ENCODE data around the gene TGFBI. TPM values are rescaled to one million over a fixed set of nuclear protein-coding genes. Genes with fewer than 3 reads are reported as not detected.

The TGFBI gene
- 100 to 1,000 TPM; 216 to 843 (median 339) TPM for polyA plus RNA-seq (ENCODE audit: insufficient read length in 4 of 4)

DNA sequence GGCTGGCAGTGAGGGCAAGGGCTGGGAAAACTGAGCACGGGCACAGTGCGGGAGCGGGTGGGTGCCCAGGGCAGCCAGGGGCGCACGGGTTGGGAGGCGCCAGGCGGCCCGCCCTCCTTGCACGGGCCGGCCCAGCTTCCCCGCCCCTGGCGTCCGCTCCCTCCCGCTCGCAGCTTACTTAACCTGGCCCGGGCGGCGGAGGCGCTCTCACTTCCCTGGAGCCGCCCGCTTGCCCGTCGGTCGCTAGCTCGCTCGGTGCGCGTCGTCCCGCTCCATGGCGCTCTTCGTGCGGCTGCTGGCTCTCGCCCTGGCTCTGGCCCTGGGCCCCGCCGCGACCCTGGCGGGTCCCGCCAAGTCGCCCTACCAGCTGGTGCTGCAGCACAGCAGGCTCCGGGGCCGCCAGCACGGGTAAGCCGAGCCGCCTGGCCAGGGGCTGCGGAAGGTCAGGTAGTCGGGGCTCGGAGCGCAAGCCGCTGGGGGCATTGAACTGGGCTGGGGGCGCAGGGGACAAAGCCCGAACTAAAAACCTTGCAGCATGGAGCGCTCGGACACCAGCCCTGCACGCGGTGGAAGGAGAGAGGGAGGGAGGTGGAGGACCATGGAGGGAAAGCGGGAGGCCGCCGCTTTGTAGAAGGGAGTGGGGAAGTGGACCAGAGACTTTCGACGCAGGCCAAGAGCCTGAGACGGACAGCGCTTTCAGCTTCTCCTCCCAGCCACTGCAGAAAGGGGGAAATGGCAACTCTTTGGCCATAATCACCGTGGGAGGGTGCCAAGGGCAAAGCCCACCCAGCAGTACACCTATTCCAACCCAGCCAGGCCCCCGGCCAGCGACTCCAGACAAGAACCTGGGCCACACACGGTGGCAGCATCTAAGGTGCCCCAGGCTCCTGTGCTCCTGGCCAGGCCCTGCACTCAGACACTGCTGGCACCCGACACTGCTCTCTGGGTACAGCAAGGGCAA is at the start of gene TGFBI:
TGFBI (plus strand) TSS at position 207 of the 961 bp plus-strand sequence; CDS start at position 275, 68 bp downstream.
- DNase-seq (ENCODE audit: low read depth in 4 of 4, low spot score in 3 of 4) = peak in 1 of 4 donors; percentile 52

- no peak for DNase-seq (ENCODE audit: low read depth in 4 of 4, low spot score in 3 of 4)
These were observed 49.8 kb upstream of the TGFBI start for GRCh38 chr5:135978993-135979392.

DNA sequence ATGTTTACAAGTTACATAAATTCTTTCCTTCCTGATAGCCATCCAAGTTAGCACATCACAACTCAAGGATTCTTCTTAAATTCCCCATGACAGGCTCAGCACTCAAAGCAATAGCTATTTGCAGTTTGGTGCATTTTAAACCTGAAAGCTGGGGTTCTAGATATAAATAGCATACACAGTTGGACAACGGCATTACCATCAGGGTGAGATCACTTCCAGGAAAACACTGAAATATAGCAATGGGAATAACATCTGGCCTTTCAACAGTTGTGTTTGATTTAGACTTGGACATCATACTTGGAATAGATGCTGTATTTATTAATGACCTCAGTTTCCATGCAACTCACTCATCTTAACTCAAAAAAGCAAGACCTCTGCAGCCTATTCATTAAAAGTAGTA is 49.3 kb upstream of the TGFBI start:
- no peak for DNase-seq (ENCODE audit: low read depth in 4 of 4, low spot score in 3 of 4)

- no peak for DNase-seq (ENCODE audit: low read depth in 4 of 4, low spot score in 3 of 4)
These were observed 48.2 kb upstream of the TGFBI start for GRCh38 chr5:135980620-135981019.

GRCh38 chr5:135985951-135986350 is 42.8 kb upstream of the TGFBI start:
- DNase-seq (ENCODE audit: low read depth in 4 of 4, low spot score in 3 of 4) = no peak

DNA sequence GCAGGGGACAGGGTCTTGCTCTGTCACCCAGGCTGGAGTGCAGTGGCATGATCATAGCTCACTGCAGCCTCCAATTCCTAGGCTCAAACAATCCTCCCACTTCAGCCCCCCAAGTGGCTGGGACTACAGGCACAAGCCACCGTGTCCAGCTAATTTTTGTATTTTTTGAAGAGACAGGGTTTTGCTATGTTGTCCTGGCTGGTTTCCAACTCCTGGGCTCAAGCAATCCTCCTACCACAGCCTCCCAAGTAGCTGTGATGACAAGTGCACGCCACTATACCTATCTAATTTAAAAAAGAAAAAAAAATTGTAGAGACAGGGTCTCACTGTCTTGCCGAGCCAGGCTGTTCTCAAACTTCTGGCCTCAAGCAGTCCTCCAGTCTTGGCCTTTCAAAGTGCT is 42.4 kb upstream of the TGFBI start:
- no peak for DNase-seq (ENCODE audit: low read depth in 4 of 4, low spot score in 3 of 4)

GRCh38 chr5:135986891-135987401 is 41.8 kb upstream of the TGFBI start:
- DNase-seq (ENCODE audit: low read depth in 4 of 4, low spot score in 3 of 4) = no peak

DNA sequence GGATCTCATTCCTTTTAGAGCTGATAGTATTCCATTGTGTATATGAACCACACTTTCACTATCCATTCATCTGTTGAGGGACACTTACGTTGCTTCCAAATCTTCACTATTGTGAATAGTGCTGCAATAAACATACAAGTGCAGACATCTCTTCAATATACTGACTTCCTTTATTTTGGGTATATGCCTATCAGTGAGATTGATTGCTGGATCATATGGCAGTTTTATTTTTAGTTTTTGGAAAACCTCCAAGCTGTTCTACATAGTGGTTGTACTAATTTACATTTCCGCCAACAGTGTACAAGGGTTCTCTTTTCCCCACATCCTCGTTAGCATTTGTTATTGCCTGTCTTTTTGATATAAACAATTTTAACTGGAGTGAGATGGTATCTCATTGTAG is 40.2 kb upstream of the TGFBI start:
- DNase-seq (ENCODE audit: low read depth in 4 of 4, low spot score in 3 of 4) = no peak

GRCh38 chr5:135989686-135990085 is 39.1 kb upstream of the TGFBI start:
- DNase-seq (ENCODE audit: low read depth in 4 of 4, low spot score in 3 of 4) = no peak

- no peak for DNase-seq (ENCODE audit: low read depth in 4 of 4, low spot score in 3 of 4)
These were observed 38.1 kb upstream of the TGFBI start for GRCh38 chr5:135990528-135991255.

- DNase-seq (ENCODE audit: low read depth in 4 of 4, low spot score in 3 of 4) = no peak
These were observed 37.4 kb upstream of the TGFBI start for GRCh38 chr5:135991429-135991828.

DNA sequence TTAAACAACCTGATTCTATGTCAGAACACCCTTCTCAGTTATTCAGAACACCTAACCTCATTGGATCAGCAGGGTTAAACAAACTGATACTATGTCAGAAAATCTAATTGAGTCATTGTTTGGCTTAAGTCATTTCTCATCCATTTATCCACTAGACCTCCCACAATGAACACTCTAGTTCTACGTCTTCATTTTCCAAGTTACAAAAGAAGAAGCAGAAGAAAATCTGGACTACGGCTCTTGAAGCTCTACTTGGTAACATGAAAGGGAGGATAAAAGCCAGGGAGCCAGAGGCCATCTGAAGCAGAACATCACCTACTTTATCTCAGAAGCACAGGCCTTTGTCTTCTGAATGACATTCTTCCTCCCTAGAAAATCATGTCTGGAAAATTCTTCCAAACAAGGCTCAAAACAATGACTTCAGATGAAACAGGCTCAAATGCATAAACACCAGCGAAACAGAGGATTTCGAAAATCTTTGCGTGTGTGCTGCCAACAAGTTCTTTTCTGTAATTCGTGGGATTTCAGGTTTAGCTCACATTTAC is 35.4 kb upstream of the TGFBI start:
- no peak for DNase-seq (ENCODE audit: low read depth in 4 of 4, low spot score in 3 of 4)

DNA sequence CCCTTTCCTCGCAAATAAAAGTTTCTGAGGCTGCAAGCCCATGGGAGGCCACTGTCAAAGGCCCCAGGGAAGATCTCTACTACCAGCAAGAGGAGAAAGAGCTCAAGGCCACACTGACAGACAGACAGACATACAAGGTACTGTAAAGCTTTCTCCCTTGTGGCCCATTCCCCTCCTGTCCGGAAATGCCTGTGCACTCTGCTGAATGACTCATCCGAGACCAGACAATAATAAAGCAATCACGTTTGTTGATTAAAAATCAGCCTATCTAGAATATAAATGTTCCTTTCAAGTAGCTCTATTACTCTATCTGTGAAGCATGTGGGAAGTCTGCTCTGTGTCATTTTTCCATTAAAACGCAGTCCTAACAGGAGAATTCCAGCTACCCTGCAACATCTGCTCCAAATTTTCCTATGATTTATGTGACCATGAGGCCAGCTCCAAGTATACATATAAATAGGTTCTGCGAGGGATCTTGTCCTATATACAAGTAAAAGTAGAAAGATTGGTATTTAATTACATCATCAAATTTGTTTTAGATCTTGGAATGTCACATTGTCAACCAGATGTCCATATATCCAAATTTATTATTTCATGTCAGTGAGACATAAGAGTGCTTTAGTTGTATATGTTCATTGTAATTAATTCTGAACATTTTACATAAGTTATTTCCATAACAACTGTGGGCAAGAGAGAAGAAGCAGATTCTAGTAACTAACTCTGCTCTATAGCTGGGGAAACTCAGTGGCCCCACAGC is 34.7 kb upstream of the TGFBI start:
- DNase-seq (ENCODE audit: low read depth in 4 of 4, low spot score in 3 of 4) = peak in 1 of 4 donors; percentile 60

- DNase-seq (ENCODE audit: low read depth in 4 of 4, low spot score in 3 of 4) = no peak
These were observed 32.8 kb upstream of the TGFBI start for GRCh38 chr5:135995976-135996375.

DNA sequence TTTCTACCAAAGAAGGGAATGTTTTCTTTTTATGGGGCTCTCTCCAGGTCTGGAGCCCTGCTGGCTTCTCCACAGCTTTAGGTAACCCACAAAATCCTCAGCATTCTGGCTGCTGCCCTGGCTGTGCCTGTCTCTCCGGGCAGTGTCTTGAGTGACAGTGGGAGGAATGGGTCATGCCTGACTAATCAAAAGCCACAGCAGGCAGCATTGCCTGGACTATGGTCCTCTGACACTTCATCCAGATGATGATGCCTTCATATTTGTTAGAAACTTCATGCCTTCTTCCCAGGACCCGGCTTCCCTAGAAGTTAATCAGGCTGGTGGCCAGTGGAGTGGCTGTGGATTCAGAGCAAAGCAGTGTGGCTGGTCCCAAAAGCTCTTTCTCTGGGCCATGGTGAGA is 32.2 kb upstream of the TGFBI start:
- no peak for DNase-seq (ENCODE audit: low read depth in 4 of 4, low spot score in 3 of 4)

- DNase-seq (ENCODE audit: low read depth in 4 of 4, low spot score in 3 of 4) = no peak
These were observed 31.0 kb upstream of the TGFBI start for GRCh38 chr5:135997673-135998335.

DNA sequence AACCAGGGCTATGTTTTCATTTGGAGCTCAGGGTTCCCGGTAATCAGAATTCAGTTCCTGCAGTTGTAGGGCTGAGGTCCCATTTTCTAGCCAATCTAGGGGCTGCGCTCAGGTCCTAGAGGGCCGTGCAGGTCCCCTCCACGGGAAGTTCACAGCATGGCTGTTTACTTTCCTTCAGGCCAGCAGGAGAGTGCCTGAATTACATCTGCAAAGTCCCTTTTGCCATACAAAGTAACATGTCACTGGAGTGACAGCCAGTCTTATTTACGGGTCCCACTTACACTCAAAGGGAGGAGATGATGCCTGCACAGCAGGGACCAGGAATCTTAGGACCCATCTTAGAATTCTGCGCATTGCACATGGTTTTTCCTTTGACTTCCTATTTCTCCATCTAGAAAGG is 29.9 kb upstream of the TGFBI start:
- DNase-seq (ENCODE audit: low read depth in 4 of 4, low spot score in 3 of 4) = no peak

DNA sequence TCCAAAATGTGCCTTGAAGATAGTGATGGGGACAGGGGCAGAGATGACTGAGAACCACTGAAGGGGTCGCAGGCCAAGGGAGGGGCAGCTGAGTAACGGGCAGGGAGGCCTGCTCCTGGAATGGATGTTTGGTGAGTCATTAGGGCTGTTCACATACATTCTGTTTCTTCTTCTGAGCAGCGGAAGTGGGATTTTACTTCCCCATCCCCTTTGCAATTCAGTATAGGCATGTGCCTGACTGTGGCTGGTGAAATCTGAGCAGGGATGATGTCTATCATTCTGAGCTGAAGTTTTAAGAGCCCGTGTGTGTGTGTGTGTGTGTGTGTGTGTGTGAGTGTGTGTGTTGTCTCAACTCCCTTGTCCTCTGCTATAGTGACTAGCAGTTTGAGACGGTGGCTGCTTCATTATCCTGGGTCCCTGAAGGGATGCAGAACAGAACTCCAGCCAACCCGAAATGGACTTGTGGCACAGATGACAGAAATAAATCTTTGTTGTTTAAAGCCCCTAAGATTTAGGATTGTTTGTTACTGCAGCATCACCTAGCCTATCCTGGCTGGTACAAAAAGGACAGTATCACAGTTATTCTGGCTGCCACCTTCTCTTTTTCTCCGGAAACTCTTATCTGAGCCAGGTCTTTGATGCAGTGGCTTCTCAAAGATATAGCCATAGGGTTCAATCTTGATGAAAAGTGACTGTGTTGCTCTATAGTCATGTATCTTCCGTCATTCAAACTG is 29.2 kb upstream of the TGFBI start:
- no peak for DNase-seq (ENCODE audit: low read depth in 4 of 4, low spot score in 3 of 4)

- no peak for DNase-seq (ENCODE audit: low read depth in 4 of 4, low spot score in 3 of 4)
These were observed 28.6 kb upstream of the TGFBI start for GRCh38 chr5:136000147-136000546.
